Activated naive CD8-positive, alpha-beta T cell treated with anti-CD3 and anti-CD28 coated beads, Interleukin-2, amount 10 ng/mL, durations not matched to agents 7 days and 5 days (primary cell): ENCODE measurements around the gene NREP. TPM values are rescaled to one million over a fixed set of nuclear protein-coding genes. Genes with fewer than 3 reads are reported as not detected.

Experiments used
- ATAC-seq: fragments of 150-1000 bp; cut with Tn5 transposase; one replicate; pipeline ENCODE4 v1.10.0; 2021; ENCODE audit warnings: low read depth, moderate library complexity
- POLR2A ChIA-PET: fragments of 350-600 bp; sonication (Branson Sonifier 250); formaldehyde crosslinking; loops from one replicate; lab custom pipeline; 2021; ENCODE audit warnings: antibody characterized with exemption; lab: Charles Lee
- DNase-seq: peaks from one replicate; pipeline ENCODE4 v3.0.0; 2021
- H3K27ac Mint-ChIP-seq: one replicate; pipeline ENCODE4 v1.8.0; 2022; ENCODE audit warnings: mild to moderate bottlenecking, mixed read lengths
- H3K27me3 Mint-ChIP-seq: one replicate; pipeline ENCODE4 v1.8.0; 2022; ENCODE audit warnings: mild to moderate bottlenecking, moderate library complexity, mixed read lengths
- H3K36me3 Mint-ChIP-seq: one replicate; pipeline ENCODE4 v1.8.0; 2021; ENCODE audit warnings: mild to moderate bottlenecking, mixed read lengths
- H3K4me1 Mint-ChIP-seq: one replicate; pipeline ENCODE4 v1.8.0; 2021; ENCODE audit warnings: mixed read lengths
- H3K4me3 Mint-ChIP-seq: one replicate; pipeline ENCODE4 v1.8.0; 2022; ENCODE audit warnings: mild to moderate bottlenecking, moderate library complexity, mixed read lengths
- H3K9me3 Mint-ChIP-seq: one replicate; pipeline ENCODE4 v1.8.0; 2021; ENCODE audit warnings: mixed read lengths
- total RNA-seq, 2 experiments: library from RNA; stranded (reverse); gene quantifications; one replicate each; pipeline ENCODE4 v1.2.3, GENCODE V29; 2021

The NREP gene
- total RNA-seq, 2 experiments from 2014 or later: 19.6 to 20.2 TPM

DNA sequence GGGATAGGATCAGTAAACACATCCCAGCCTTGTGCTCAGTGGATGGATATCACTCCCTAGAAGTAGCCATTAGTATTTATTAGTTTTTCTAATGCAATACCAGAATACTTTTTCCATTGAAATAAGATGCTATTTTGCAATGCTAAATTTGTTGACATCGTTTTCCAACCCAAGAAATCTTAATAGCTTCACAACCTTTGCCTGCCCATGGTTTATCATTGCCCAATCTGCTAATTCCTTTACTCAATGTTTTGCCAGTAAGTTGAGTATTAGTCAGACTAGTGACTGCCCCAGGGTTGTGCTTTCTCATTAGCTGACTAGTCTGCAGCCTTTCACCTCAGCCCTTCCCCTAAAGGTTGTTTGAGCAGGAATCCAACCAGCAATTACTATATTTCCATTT is 62.9 kb downstream of the NREP start:
- no peaks in the 10 kb centered on the region for H3K4me1 Mint-ChIP-seq
- peaks cover 1% of the 10 kb centered on the region for H3K9me3 Mint-ChIP-seq
- DNase-seq: no peak
- no peak overlapping the region for H3K27ac Mint-ChIP-seq
- POLR2A ChIA-PET: no interaction called here
- H3K27me3 Mint-ChIP-seq: peaks cover 12% of the 10 kb centered on the region
- ATAC-seq: no peak
- H3K4me3 Mint-ChIP-seq: no peak overlapping the region
- no peaks in the 10 kb centered on the region for H3K36me3 Mint-ChIP-seq

DNA sequence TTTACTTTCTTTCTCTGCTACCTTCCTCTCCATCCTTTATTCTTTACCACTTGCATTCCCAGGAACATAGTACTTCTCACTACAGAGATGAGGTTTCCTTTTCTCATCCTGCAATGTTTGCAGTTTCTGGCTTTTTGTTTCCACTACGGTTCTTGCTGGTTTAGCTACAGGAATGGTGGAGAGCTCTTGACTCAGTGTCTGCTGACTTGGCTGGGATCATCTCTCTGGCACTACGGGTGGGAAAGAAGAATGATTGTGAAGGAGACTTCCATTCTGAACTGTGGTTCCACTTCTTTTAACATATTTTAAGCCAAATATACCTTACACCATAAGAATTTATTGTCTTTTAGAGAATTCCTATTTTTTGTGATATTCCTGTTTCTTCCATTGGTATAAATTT is 65.1 kb downstream of the NREP start:
- H3K4me1 Mint-ChIP-seq: no peaks in the 10 kb centered on the region
- H3K9me3 Mint-ChIP-seq: peaks cover 1% of the 10 kb centered on the region
- no peak for ATAC-seq
- peaks cover 12% of the 10 kb centered on the region for H3K27me3 Mint-ChIP-seq
- POLR2A ChIA-PET: no interaction called here
- no peak for DNase-seq
- H3K27ac Mint-ChIP-seq: no peak overlapping the region
- no peak overlapping the region for H3K4me3 Mint-ChIP-seq
- no peaks in the 10 kb centered on the region for H3K36me3 Mint-ChIP-seq

DNA sequence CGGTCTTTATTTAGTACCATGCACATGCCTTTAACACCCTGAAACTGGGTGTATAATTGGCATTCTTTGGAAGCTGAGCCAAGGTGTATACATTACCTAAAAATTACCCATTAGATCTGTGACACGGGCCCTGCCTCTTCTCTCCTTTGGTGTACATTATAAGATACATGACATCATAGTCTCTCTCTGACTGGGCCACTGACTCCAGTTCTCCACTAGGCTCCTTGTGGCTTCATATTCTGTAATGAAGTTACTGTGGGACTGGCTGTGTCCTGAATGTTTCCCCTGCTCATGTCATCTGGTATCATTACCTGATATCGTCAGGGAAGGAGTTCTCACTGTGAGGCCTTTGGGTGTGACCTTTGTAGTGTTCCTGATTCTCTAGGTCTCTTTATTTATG is 65.5 kb downstream of the NREP start:
- Mint-ChIP-seq H3K27ac (no peak overlapping the region), H3K27me3 (peaks cover 12% of the 10 kb centered on the region), H3K4me1 (no peaks in the 10 kb centered on the region), H3K36me3 (no peaks in the 10 kb centered on the region), H3K4me3 (no peak overlapping the region), H3K9me3 (peaks cover 1% of the 10 kb centered on the region)
- no peak for ATAC-seq
- POLR2A ChIA-PET: no interaction called here
- no peak for DNase-seq

DNA sequence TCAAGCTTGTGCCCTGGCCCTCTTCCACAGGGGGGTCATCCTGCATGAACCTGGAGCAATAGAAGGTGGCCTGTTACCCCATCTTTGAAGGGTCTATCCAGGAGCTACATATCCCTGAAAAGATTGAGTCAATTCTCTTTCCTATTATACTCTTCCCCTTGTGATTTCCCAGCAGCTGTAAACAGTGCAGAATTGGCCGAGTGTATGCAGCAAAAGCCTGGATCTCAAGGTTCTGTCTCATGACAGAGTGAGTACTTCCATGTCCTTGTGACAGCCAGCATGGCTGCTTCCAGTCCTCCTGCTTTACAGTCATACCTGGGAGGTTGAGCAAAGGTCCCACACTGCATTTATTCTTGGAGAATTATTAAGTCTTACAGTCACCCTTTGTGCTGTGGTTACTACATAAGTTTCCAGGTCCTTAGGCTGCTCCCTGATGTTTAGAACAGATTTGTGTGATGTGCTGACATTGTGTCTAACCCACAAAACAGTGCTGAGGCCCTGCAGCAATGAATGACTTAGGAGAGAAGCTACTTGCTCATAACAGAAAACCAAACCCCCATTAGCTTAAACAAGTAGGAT is 67.5 kb downstream of the NREP start:
- peaks cover 1% of the 10 kb centered on the region for H3K9me3 Mint-ChIP-seq
- no peaks in the 10 kb centered on the region for H3K36me3 Mint-ChIP-seq
- no peak overlapping the region for H3K4me3 Mint-ChIP-seq
- H3K4me1 Mint-ChIP-seq: no peaks in the 10 kb centered on the region
- ATAC-seq: no peak
- no peak overlapping the region for H3K27ac Mint-ChIP-seq
- H3K27me3 Mint-ChIP-seq: peaks cover 9% of the 10 kb centered on the region
- DNase-seq: no peak
- POLR2A ChIA-PET: interaction anchor here (1.7 kb wide), 1 partner anchor 68 kb away, joined by 5 read pairs; the partner anchor contains the start of gene NREP

DNA sequence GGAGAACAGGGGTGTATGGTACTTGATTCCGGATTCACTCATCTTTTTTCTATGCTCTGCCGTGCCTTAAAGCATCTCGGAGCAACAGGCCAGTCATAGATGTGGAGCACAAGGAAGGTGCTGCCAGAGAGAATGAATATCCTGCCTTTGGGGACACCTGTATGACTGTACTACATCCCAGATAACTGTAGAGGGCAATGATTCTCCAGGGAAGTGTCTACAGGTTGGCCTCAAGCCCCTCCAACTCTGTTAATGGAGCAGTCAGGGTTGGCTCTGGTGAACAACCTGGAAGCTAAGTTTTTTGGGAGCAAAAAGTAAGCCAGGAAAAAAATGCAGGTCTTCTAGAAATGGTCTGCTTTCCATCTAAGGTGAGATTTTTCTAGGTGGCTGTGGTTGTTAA is 71.0 kb downstream of the NREP start:
- Mint-ChIP-seq H3K4me1 (no peaks in the 10 kb centered on the region), H3K36me3 (no peaks in the 10 kb centered on the region), H3K27me3 (no peaks in the 10 kb centered on the region), H3K9me3 (no peaks in the 10 kb centered on the region), H3K4me3 (no peak overlapping the region), H3K27ac (no peak overlapping the region)
- no peak for ATAC-seq
- POLR2A ChIA-PET: no interaction called here
- DNase-seq: no peak

DNA sequence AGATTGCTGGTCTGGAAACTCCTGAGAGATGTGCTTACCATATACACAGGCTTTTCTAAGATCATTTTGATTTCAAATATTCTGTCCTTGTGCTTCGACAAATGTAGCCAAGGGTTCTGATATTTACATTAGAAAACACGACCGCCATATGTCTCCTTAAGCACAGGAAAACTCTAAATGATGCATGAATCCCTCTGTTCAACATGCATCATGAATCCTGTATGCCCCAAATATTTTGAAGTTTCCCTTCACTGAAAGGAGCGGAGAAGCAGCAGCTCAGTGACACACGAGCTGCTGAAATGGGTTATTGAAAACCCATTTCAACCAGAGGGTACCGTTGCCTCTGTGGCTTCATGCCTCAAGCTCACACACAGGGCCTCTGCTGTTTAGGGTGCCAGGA is 74.4 kb downstream of the NREP start:
- Mint-ChIP-seq H3K36me3 (no peaks in the 10 kb centered on the region), H3K4me3 (no peak overlapping the region), H3K9me3 (no peaks in the 10 kb centered on the region), H3K27ac (no peak overlapping the region), H3K4me1 (no peaks in the 10 kb centered on the region), H3K27me3 (peaks cover 2% of the 10 kb centered on the region)
- no peak for ATAC-seq
- DNase-seq: no peak
- POLR2A ChIA-PET: no interaction called here

DNA sequence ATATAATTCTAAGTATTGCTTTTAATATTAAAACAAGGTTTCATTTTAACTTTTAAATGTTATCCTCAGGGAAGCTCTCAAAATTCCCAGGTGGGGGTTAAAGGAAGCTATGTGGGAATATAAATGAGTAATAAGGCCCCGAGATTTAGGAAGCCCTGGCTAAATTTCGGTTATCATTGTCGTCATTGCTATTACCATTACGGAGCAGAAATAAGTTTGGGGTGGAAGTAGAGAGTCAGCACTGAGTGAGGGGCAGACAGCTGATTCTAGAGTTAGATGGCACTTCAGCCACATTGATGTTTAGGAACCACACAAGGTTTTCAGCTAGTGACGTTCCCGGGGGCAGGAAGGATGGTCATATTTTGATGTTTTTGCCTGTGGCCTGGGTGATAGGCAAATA is 74.9 kb downstream of the NREP start:
- no peaks in the 10 kb centered on the region for H3K36me3 Mint-ChIP-seq
- H3K4me1 Mint-ChIP-seq: no peaks in the 10 kb centered on the region
- no peak overlapping the region for H3K27ac Mint-ChIP-seq
- POLR2A ChIA-PET: no interaction called here
- H3K9me3 Mint-ChIP-seq: no peaks in the 10 kb centered on the region
- ATAC-seq (no peak), DNase-seq (no peak)
- H3K4me3 Mint-ChIP-seq: no peak overlapping the region
- H3K27me3 Mint-ChIP-seq: peaks cover 4% of the 10 kb centered on the region

DNA sequence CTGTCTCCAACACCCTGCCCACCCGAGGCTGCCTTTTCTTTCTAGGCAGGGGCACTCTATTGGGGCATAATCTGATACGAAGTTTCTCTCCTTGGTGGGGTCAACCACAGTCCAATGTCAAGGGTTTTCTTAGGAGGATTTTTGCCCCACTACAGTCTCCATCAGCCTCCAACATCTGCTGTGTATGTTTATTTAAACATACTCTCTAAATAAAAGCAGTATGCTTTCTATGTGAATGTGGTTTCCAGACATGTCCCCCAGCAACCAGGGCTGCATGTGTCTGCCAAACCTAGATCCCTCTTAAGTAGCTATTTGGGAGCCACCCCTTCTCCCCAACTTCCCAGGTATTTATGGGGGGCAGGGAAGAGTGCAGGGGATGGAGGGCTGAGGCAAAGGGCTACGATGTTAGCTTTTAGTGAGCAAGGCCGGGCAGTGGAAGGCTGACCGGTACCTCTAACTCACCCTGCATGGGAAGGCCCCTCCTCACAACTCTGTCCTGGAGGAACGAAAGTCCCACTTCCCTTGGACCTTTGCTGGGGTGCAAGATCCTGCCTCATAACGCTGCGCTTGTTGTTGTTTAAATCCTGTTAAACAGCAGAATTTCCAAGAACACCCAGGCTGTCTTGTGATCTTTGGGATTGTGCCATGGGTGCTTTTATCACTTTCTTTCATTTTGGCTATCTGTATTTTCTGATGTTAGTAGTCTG is 75.4 kb downstream of the NREP start:
- DNase-seq: no peak
- no peak overlapping the region for H3K27ac Mint-ChIP-seq
- ATAC-seq: no peak
- no peaks in the 10 kb centered on the region for H3K9me3 Mint-ChIP-seq
- H3K27me3 Mint-ChIP-seq: peaks cover 9% of the 10 kb centered on the region
- H3K4me3 Mint-ChIP-seq: no peak overlapping the region
- no peaks in the 10 kb centered on the region for H3K4me1 Mint-ChIP-seq
- POLR2A ChIA-PET: no interaction called here
- no peaks in the 10 kb centered on the region for H3K36me3 Mint-ChIP-seq

DNA sequence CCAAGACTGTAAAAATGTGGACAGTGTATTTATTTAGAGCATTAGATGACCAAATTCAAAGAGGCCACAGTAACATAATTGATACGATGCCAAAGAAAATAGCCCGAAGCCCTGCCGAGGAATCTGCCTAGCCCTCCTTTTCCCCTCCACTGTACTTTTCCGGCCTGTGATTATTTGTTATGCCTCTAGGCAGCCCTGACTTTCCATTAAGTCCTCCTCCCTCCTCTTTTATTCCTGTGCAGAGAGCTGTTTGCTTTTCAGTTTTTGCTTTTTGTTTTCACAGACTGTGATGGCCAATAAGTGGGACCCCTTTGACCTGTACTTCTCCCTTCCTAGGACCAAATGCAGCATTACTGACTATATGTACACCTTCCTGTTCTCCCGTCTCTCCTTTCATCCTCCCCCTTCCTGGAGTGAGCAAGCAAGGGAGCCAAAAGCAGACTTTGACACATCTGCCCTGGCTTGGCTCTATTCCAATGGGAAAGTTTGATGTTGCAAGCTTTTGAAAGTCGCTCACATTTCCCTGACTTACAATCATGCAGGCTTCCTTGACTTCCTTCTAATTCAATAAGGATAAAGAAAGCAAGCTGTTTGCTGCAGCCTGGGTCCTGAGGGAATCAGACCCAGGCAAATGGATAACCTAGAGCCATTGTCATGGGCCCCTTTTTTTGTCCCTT is 76.1 kb downstream of the NREP start:
- no peak for ATAC-seq

DNA sequence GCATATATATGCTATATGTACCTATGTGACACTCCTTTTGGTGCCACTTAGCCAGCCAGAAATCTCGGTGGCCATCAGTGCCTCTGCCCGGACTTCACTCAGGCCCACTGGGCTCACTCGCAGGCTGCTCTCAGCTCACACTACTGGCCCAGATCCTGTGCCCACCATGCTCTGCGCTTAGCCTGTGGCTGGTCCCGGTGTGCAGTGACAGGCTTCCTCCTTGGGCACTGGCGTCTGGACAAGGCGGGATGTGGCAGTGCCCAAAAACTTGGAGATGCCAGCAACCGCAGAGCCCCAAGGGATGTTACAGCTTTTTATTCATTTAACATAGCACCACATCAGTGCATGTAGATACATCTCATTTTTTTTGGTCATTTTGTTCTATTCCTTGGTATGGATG is 77.4 kb downstream of the NREP start:
- peaks cover 10% of the 10 kb centered on the region for H3K27me3 Mint-ChIP-seq
- H3K4me3 Mint-ChIP-seq: no peak overlapping the region
- POLR2A ChIA-PET: no interaction called here
- H3K9me3 Mint-ChIP-seq: no peaks in the 10 kb centered on the region
- no peak overlapping the region for H3K27ac Mint-ChIP-seq
- ATAC-seq (no peak), DNase-seq (no peak)
- H3K36me3 Mint-ChIP-seq: no peaks in the 10 kb centered on the region
- H3K4me1 Mint-ChIP-seq: no peaks in the 10 kb centered on the region

More for the DNA sequence above, 76.1 kb downstream of the NREP start:
- POLR2A ChIA-PET: no interaction called here
- H3K36me3 Mint-ChIP-seq: no peaks in the 10 kb centered on the region
- H3K27ac Mint-ChIP-seq: no peak overlapping the region
- no peak for DNase-seq
- H3K4me1 Mint-ChIP-seq: no peaks in the 10 kb centered on the region
- H3K9me3 Mint-ChIP-seq: no peaks in the 10 kb centered on the region
- H3K4me3 Mint-ChIP-seq: no peak overlapping the region
- H3K27me3 Mint-ChIP-seq: peaks cover 10% of the 10 kb centered on the region

Other genes with a start within 250 kb of the NREP start
- 10 to 100 TPM; 47.0 to 47.1 TPM for gene STARD4, start 244.7 kb downstream of the NREP start, total RNA-seq